GM12892 (cell line): Measurements from ENCODE around the gene CDC45.

ENCODE experiments used
- POLR2A ChIP-seq: IDR thresholded peaks from 2 replicates; pipeline ENCODE4 v1.6.1; 2011; ENCODE audit warnings: low read depth, low read length, control low read depth
- POLR2AphosphoS5 ChIP-seq: IDR thresholded peaks from 2 replicates; pipeline ENCODE4 v1.6.1; 2011; ENCODE audit warnings: low read depth, low read length, control low read depth

GRCh38 chr22:19554834-19555404 lies 75.2 kb downstream of the CDC45 start:
- TF ChIP-seq POLR2AphosphoS5 (no peak), POLR2A (no peak)
